DOHH2 (cell line): ENCODE measurements around the gene PCYT2.
A peak's percentile ranks its signal among the peaks of the same experiment; 100 is the strongest.
"Not testable (repeated sequence)": the region's sequence is repeated elsewhere in the genome, so short reads cannot be mapped to it uniquely, and the experiment has no call there.

ENCODE experiments used
- H3F3A ChIP-seq: fragments of 200-600 bp; sonication (generic), shearing (Covaris generic); 2 replicates; pipeline ENCODE4 v1.6.0; 2016; ENCODE audit warnings: antibody characterized with exemption, mild to moderate bottlenecking; ENCODE audit not compliant: control insufficient read depth, insufficient read depth
- H3K27ac ChIP-seq: fragments of 200-600 bp; sonication (generic); 2 replicates; pipeline ENCODE4 v1.5.1; 2014; ENCODE audit warnings: low read depth, mild to moderate bottlenecking, low read length, moderate library complexity
- H3K27me3 ChIP-seq: fragments of 200-600 bp; sonication (generic); 2 replicates; pipeline ENCODE4 v1.6.1; 2014; ENCODE audit warnings: mild to moderate bottlenecking, low read length, mixed read lengths; ENCODE audit not compliant: control insufficient read depth
- H3K36me3 ChIP-seq: fragments of 200-600 bp; sonication (generic); 2 replicates; pipeline ENCODE4 v1.6.1; 2014; ENCODE audit warnings: mild to moderate bottlenecking, low read length, moderate library complexity, mixed read lengths; ENCODE audit not compliant: control insufficient read depth
- H3K4me1 ChIP-seq: fragments of 200-600 bp; sonication (generic); 2 replicates; pipeline ENCODE4 v1.6.1; 2014; ENCODE audit warnings: mild to moderate bottlenecking, low read length, mixed read lengths; ENCODE audit not compliant: control insufficient read depth
- H3K4me2 ChIP-seq: fragments of 200-600 bp; sonication (generic); 2 replicates; pipeline ENCODE4 v1.6.0; 2014; ENCODE audit warnings: mild to moderate bottlenecking, low read length, moderate library complexity
- H3K4me3 ChIP-seq: fragments of 200-600 bp; sonication (generic); 2 replicates; pipeline ENCODE4 v1.5.1; 2014; ENCODE audit warnings: mild to moderate bottlenecking, low read length, mixed read lengths
- H3K79me2 ChIP-seq: fragments of 200-600 bp; sonication (generic); 2 replicates; pipeline ENCODE4 v1.6.1; 2014; ENCODE audit warnings: mild to moderate bottlenecking, low read length, mixed read lengths; ENCODE audit not compliant: control insufficient read depth
- H3K9me2 ChIP-seq: fragments of 200-600 bp; sonication (generic); replicated peaks from 2 replicates; pipeline ENCODE4 v1.6.1; 2014; ENCODE audit warnings: mild to moderate bottlenecking, low read length, mixed read lengths; ENCODE audit not compliant: control insufficient read depth
- H3K9me3 ChIP-seq: fragments of 200-600 bp; sonication (generic); 2 replicates; pipeline ENCODE4 v1.6.1; 2014; ENCODE audit warnings: antibody characterized with exemption, low read length, mixed read lengths; ENCODE audit not compliant: control insufficient read depth, insufficient read depth
- H4K20me1 ChIP-seq: fragments of 200-600 bp; sonication (generic); 2 replicates; pipeline ENCODE4 v1.6.0; 2014; ENCODE audit warnings: low read depth, mild to moderate bottlenecking, antibody characterized with exemption, low read length, moderate library complexity; ENCODE audit not compliant: control insufficient read depth, insufficient read depth
- CTCF ChIP-seq: fragments of 200-600 bp; sonication (generic); IDR thresholded peaks from one replicate; pipeline ENCODE4 v1.5.1; 2014; ENCODE audit warnings: antibody characterized with exemption, mild to moderate bottlenecking, low read depth, low read length; ENCODE audit not compliant: poor library complexity, severe bottlenecking
- EZH2phosphoT487 ChIP-seq: fragments of 200-600 bp; sonication (generic); IDR thresholded peaks from 2 replicates; pipeline ENCODE4 v1.6.1; 2017; ENCODE audit warnings: borderline replicate concordance, mild to moderate bottlenecking, antibody characterized with exemption, low read length, moderate library complexity, mixed read lengths

Gene PCYT2

GRCh38 chr17:81920612-81921536 lies 9.7 kb upstream of the PCYT2 start:
- Histone ChIP-seq H3K4me2 (no peak overlapping the region), H4K20me1 (peaks cover 16% of the 10 kb centered on the region), H3K9me3 (no peaks in the 10 kb centered on the region), H3K79me2 (peaks cover 76% of the 10 kb centered on the region), H3K27ac (no peak overlapping the region), H3F3A (peaks cover 4% of the 10 kb centered on the region; the same call in 1 of the 2 replicates), H3K4me3 (no peak overlapping the region), H3K4me1 (peaks cover 35% of the 10 kb centered on the region), H3K36me3 (peaks cover 27% of the 10 kb centered on the region), H3K27me3 (no peaks in the 10 kb centered on the region), H3K9me2 (no peaks in the 10 kb centered on the region)
- TF ChIP-seq CTCF (no peak), EZH2phosphoT487 (no peak)

- H3K4me3 ChIP-seq: no peak overlapping the region
- TF ChIP-seq CTCF: no peak
- TF ChIP-seq EZH2phosphoT487: no peak
- H3K4me2 ChIP-seq: no peak overlapping the region
- no peaks in the 10 kb centered on the region for H3K9me3 ChIP-seq
- peaks cover 20% of the 10 kb centered on the region for H3K4me1 ChIP-seq
- no peak overlapping the region for H3K27ac ChIP-seq
- peaks cover 46% of the 10 kb centered on the region for H3K36me3 ChIP-seq
- H3K27me3 ChIP-seq: no peaks in the 10 kb centered on the region
- H3K79me2 ChIP-seq: peaks cover 67% of the 10 kb centered on the region
- H3F3A ChIP-seq: peaks cover 4% of the 10 kb centered on the region; the same call in 1 of the 2 replicates
- H3K9me2 ChIP-seq: no peaks in the 10 kb centered on the region
- peaks cover 23% of the 10 kb centered on the region; the same call in 1 of the 2 replicates for H4K20me1 ChIP-seq
Observed at GRCh38 chr17:81918832-81919545, 7.8 kb upstream of the PCYT2 start.

GRCh38 chr17:81918333-81918669 lies 7.1 kb upstream of the PCYT2 start:
- H4K20me1 ChIP-seq: peaks cover 23% of the 10 kb centered on the region; the same call in 1 of the 2 replicates
- peak overlapping the region; percentile 36 for H3K4me2 ChIP-seq
- H3K79me2 ChIP-seq: peaks cover 60% of the 10 kb centered on the region
- not testable (repeated sequence) for H3K27me3 ChIP-seq, H3K27ac ChIP-seq, H3K9me3 ChIP-seq, H3F3A ChIP-seq, H3K9me2 ChIP-seq
- H3K36me3 ChIP-seq: peaks cover 53% of the 10 kb centered on the region
- peak overlapping the region; percentile 84; the same call in 1 of the 2 replicates for H3K4me3 ChIP-seq
- H3K4me1 ChIP-seq: peaks cover 14% of the 10 kb centered on the region
